GM12873 (cell line): ENCODE data around the gene APBA2.

Experiments
- TF ChIP-seq, protein P1 (sequence below): IDR thresholded peaks from 2 replicates; pipeline ENCODE4 v1.5.1; 2012; ENCODE audit warnings: low read depth, mild to moderate bottlenecking, moderate library complexity, low read length, control low read depth; ENCODE audit not compliant: insufficient read depth; ENCODE audit errors: missing control alignments

Gene APBA2

DNA sequence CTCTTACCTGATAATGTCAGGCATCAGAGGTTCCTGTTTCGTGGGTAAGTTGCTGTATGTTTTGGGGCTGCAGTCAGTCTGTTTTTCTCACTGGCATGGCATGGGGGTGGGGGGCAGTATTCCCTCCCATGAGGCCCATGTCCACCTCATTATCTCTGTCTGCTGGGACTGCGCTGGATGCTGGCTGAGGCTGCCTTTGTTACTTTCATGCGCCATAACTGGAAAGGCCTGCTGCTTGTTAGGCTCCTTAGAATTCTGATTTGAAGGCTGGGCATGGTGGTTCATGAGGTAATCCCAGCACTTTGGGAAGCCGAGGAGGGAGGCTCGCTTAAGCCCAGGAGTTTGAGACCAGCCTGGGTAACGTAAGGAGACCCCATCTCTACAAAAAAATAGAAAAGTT, 9.8 kb downstream of the APBA2 start:
- TF ChIP-seq, protein P1, sequence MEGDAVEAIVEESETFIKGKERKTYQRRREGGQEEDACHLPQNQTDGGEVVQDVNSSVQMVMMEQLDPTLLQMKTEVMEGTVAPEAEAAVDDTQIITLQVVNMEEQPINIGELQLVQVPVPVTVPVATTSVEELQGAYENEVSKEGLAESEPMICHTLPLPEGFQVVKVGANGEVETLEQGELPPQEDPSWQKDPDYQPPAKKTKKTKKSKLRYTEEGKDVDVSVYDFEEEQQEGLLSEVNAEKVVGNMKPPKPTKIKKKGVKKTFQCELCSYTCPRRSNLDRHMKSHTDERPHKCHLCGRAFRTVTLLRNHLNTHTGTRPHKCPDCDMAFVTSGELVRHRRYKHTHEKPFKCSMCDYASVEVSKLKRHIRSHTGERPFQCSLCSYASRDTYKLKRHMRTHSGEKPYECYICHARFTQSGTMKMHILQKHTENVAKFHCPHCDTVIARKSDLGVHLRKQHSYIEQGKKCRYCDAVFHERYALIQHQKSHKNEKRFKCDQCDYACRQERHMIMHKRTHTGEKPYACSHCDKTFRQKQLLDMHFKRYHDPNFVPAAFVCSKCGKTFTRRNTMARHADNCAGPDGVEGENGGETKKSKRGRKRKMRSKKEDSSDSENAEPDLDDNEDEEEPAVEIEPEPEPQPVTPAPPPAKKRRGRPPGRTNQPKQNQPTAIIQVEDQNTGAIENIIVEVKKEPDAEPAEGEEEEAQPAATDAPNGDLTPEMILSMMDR, result no peak

DNA sequence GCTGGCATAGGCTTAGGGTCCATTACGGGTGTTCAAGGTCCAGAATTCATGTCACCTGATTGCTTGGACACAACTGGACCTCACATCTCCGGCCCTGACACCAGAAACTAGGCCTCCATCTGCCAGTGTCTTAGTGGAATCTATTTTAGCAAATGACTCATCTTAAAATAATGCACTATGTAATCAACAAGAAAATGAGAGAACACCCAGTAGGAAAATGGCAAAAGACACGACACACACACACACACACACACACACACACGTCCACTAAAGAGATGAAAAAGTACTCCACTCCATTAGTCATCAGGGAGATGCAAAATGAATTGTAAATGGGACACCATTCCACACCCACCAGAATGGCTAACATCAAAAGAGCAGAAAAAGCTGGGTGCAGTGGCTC, 11.2 kb downstream of the APBA2 start:
- TF ChIP-seq, protein P1, result no peak

- TF ChIP-seq, protein P1, result no peak
Observed at GRCh38 chr15:28897861-28898585, 12.2 kb downstream of the APBA2 start.

DNA sequence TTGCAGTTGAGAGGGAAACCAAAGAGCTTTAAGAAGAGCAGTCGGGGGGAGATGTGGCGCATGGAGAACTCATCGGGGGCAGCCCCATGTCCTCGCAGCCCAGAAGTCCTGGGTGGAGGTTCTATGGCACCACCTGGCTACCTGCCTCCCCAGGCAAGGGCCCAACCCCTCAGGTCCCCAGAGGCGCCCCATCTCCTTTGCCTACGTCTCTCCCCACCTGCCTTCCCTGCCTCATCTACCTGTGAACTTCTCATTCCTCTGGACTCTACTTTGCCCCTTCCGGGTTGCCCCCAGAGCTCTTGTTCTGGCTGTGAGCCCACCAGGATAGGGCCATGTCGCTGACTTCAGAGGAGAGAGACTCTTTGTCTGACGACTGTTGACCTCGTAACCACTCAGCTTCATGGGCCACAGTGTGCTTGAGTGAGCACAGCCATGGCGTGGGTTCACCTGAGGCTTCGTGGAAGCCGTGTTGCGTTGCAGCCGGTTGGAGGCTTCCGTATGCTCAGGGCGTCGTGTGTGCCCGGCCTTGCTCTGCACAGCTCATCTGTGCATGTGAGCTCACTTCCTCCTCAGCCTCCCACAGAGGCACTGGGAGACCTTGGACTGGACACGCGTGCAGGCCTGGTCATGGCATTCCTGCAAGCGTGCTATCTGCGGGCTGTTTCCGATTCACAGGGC, 13.4 kb downstream of the APBA2 start:
- TF ChIP-seq, protein P1, result no peak

DNA sequence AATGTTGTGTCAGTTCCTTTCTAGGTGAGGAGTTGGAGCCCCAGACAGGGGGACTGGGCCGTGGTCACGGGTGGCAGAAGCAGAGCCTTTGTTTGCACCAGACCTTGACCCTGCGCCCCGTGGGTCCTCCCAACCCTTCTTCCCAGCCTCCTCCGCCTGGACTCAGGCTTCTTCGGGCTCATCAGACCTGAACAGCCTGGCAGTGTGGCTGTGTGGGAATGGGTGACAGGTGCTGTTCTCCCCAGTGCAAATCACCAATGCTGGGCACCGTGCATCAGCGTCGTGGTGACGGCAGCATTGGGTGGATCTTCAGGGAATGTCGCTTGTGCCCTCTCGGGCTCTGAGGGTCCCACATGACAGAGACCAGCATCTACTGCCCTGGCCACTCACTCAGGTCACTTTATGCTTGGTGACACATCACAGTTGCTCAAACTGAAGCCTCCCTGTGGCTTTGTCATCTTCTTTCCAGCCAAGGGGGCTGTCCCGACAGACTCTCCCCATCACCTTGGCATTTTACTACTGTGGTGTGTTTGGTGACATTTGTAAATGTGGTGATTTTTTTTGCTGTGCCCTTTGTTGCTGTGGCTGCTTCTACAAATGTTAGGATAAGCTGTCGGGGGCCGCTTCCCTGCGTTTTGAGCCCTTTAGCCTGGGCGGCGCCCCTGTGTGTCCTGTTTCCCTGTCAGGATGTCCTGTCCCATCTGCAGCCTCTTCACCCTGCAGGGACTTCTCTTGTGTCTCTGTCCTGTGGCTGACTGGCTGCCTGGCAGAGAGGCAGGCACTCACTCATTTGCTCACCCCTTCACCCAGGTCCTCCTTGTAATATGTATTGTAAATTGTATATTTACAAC, 14.5 kb downstream of the APBA2 start:
- TF ChIP-seq, protein P1, result no peak

DNA sequence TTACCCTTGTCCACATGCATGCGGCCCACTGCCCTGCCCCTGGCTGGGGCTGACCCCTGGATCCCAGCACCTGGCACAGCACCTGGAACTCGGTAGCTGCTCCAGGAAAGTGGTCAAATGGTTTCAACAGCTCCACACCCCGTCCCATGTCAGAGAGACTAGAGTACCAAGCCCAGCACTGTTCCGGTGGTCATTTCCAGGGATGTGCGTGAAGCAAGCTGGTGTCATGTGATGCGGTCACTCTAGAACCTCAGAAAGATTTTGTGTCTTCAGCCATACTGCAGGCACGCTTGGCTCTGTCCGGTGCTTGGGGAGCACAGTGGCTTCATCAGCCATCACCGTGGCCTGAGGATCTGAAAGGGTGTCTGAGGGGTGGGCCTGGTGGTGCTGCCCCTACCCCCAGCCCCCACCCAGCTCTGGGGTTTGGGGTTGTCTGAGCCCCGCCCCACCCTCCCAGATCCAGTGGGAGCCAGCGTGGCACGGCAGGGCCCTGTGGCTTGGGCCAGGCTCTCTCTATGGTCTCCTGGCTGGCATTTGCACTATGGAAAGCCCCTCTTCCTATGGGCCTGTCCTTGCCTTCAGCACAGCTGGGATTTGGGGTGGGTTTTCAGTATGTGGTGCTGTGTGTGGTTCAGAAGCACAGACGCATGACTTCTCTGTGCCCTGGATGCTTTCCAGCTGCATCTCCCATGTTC, 15.3 kb downstream of the APBA2 start:
- TF ChIP-seq, protein P1, result no peak
